Liver (tissue), 3 donors: ENCODE data around the gene PRDX2.

Source experiments
- ATF3 ChIP-seq: IDR thresholded peaks from 2 replicates; pipeline ENCODE4 v1.6.1; 2016; ENCODE audit warnings: antibody characterized with exemption
- CTCF ChIP-seq: fragments of 150-350 bp; IDR thresholded peaks from 2 replicates; pipeline ENCODE4 v1.5.1; 2017; ENCODE audit warnings: improper control_type of control experiment, low read depth, low read length; ENCODE audit not compliant: missing input control
- EGR1 ChIP-seq, 2 donors: IDR thresholded peaks; 2 replicates each; pipeline ENCODE4 v1.6.1; 2016 to 2018; ENCODE audit warnings: antibody characterized with exemption in 2 of 2, low read depth in 2 of 2
- FOXA1 ChIP-seq: IDR thresholded peaks from 2 replicates; pipeline ENCODE4 v1.6.1; 2016; ENCODE audit warnings: antibody characterized with exemption
- GABPA ChIP-seq, 2 donors: IDR thresholded peaks in 1 of 2; conservative IDR thresholded peaks in 1 of 2; 2 replicates each; pipeline ENCODE4 v1.6.1; 2016; ENCODE audit warnings: antibody characterized with exemption in 2 of 2, mild to moderate bottlenecking in 1 of 2, moderate library complexity in 1 of 2
- HNF4A ChIP-seq, 2 donors: conservative IDR thresholded peaks; 2 replicates each; pipeline ENCODE4 v1.6.1; 2016; ENCODE audit warnings: antibody characterized with exemption in 2 of 2, mild to moderate bottlenecking in 2 of 2
- HNF4G ChIP-seq: IDR thresholded peaks from 2 replicates; pipeline ENCODE4 v1.6.1; 2016; ENCODE audit warnings: antibody characterized with exemption
- MAX ChIP-seq: IDR thresholded peaks from 2 replicates; pipeline ENCODE4 v1.6.1; 2016; ENCODE audit warnings: antibody characterized with exemption
- RAD21 ChIP-seq, 2 donors: IDR thresholded peaks; 2 replicates each; pipeline ENCODE4 v1.6.1; 2016; ENCODE audit warnings: antibody characterized with exemption in 2 of 2, mild to moderate bottlenecking in 2 of 2
- RXRA ChIP-seq, 2 donors: IDR thresholded peaks; 2 replicates each; pipeline ENCODE4 v1.6.1; 2017 to 2018; ENCODE audit warnings: antibody characterized with exemption in 2 of 2, mild to moderate bottlenecking in 1 of 2
- SP1 ChIP-seq: IDR thresholded peaks from 2 replicates; pipeline ENCODE4 v1.6.1; 2018; ENCODE audit warnings: antibody characterized with exemption, mild to moderate bottlenecking
- YY1 ChIP-seq: IDR thresholded peaks from 2 replicates; pipeline ENCODE4 v1.6.1; 2016; ENCODE audit warnings: antibody characterized with exemption, mild to moderate bottlenecking
- ZBTB33 ChIP-seq: IDR thresholded peaks from 2 replicates; pipeline ENCODE4 v1.6.1; 2016; ENCODE audit warnings: antibody characterized with exemption
- TF ChIP-seq, protein P1 (sequence below): IDR thresholded peaks from 2 replicates; pipeline ENCODE4 v1.6.1; 2016; ENCODE audit warnings: antibody characterized with exemption, mild to moderate bottlenecking
- donor health status: healthy.
- donor health status: healthy.

DNA sequence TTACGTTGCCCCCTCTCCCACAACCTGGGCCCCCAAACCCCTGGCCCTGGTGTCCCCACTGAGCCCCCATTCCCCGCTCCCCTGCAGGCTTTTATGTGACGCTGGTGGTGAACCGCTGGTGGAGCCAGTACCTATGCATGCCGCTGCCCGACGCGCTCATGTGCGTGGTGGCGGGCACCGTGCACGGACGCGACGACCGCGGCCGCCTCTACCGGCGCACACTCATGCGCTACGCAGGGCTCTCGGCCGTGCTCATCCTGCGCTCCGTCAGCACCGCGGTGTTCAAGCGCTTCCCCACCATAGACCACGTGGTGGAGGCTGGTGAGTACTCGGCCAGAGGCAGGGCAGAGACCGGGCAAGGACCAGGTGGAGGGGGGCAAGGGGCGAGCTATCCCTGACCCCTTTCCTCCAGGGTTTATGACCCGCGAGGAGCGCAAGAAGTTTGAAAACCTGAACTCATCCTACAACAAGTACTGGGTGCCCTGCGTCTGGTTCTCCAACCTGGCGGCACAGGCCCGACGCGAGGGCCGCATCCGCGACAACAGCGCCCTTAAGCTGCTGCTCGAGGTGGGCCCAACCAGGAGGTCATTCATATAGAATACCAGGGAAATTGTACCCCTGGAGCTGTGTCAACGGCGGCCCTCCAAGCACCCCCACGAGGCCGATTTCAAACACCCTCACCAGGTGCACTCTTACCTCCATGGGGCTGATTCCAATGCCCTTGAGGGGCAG lies 47.0 kb downstream of the PRDX2 start:
- TF ChIP-seq CTCF (no peak), RAD21 (IDR thresholded peaks at IDR 0.05) (no peak), ATF3 (no peak), EGR1 (IDR thresholded peaks at IDR 0.05; ENCODE audit: low read depth in 2 of 2) (no peak), YY1 (no peak), HNF4A (conservative IDR thresholded peaks at IDR 0.05) (no peak), MAX (no peak), FOXA1 (no peak), GABPA (IDR thresholded peaks at IDR 0.05 in 1 of 2, conservative IDR thresholded peaks at IDR 0.05 in 1 of 2) (no peak), RXRA (IDR thresholded peaks at IDR 0.05) (no peak), HNF4G (no peak), SP1 (no peak), ZBTB33 (no peak)
- TF ChIP-seq, protein P1, sequence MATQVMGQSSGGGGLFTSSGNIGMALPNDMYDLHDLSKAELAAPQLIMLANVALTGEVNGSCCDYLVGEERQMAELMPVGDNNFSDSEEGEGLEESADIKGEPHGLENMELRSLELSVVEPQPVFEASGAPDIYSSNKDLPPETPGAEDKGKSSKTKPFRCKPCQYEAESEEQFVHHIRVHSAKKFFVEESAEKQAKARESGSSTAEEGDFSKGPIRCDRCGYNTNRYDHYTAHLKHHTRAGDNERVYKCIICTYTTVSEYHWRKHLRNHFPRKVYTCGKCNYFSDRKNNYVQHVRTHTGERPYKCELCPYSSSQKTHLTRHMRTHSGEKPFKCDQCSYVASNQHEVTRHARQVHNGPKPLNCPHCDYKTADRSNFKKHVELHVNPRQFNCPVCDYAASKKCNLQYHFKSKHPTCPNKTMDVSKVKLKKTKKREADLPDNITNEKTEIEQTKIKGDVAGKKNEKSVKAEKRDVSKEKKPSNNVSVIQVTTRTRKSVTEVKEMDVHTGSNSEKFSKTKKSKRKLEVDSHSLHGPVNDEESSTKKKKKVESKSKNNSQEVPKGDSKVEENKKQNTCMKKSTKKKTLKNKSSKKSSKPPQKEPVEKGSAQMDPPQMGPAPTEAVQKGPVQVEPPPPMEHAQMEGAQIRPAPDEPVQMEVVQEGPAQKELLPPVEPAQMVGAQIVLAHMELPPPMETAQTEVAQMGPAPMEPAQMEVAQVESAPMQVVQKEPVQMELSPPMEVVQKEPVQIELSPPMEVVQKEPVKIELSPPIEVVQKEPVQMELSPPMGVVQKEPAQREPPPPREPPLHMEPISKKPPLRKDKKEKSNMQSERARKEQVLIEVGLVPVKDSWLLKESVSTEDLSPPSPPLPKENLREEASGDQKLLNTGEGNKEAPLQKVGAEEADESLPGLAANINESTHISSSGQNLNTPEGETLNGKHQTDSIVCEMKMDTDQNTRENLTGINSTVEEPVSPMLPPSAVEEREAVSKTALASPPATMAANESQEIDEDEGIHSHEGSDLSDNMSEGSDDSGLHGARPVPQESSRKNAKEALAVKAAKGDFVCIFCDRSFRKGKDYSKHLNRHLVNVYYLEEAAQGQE, result no peak
